Endodermal cell (in vitro differentiated cells): Measurements from ENCODE around the gene SPRING1. TPM values are rescaled to one million over a fixed set of nuclear protein-coding genes. Genes with fewer than 3 reads are reported as not detected.

Experiments
- DNase-seq: peaks from one replicate; pipeline ENCODE4 v3.0.0-alpha.2; 2017
- H3K27ac ChIP-seq: 2 replicates; pipeline ENCODE4 v1.5.1; 2013; ENCODE audit warnings: mild to moderate bottlenecking, low read depth, low read length, moderate library complexity
- H3K27me3 ChIP-seq: 2 replicates; pipeline ENCODE4 v1.6.1; 2013; ENCODE audit warnings: mild to moderate bottlenecking, low read length, moderate library complexity; ENCODE audit not compliant: insufficient read depth, control insufficient read depth, poor library complexity, severe bottlenecking
- H3K36me3 ChIP-seq: 2 replicates; pipeline ENCODE4 v1.7.0; 2013; ENCODE audit warnings: mild to moderate bottlenecking, low read length, moderate library complexity; ENCODE audit not compliant: control insufficient read depth, insufficient read depth
- H3K4me1 ChIP-seq: one replicate; pipeline ENCODE4 v1.7.0; 2013; ENCODE audit warnings: low read length; ENCODE audit not compliant: control insufficient read depth, insufficient read depth
- H3K4me3 ChIP-seq: 2 replicates; pipeline ENCODE4 v1.5.1; 2013; ENCODE audit warnings: mild to moderate bottlenecking, low read length, moderate library complexity
- H3K9ac ChIP-seq: 2 replicates; pipeline ENCODE4 v1.6.1; 2013; ENCODE audit warnings: mild to moderate bottlenecking, low read length, moderate library complexity; ENCODE audit not compliant: poor library complexity, severe bottlenecking; ENCODE audit errors: extremely low read depth
- H3K9me3 ChIP-seq: 2 replicates; pipeline ENCODE4 v1.6.1; 2013; ENCODE audit warnings: mild to moderate bottlenecking, low read length, moderate library complexity; ENCODE audit not compliant: control insufficient read depth
- H3K27ac Mint-ChIP-seq: 2 replicates; pipeline ENCODE4 v1.8.0; 2020; ENCODE audit warnings: mixed read lengths
- H3K27me3 Mint-ChIP-seq: 2 replicates; pipeline ENCODE4 v1.8.0; 2021; ENCODE audit warnings: mild to moderate bottlenecking, mixed read lengths; ENCODE audit not compliant: insufficient read depth
- H3K36me3 Mint-ChIP-seq: 2 replicates; pipeline ENCODE4 v1.8.0; 2020; ENCODE audit warnings: low read depth, mixed read lengths
- H3K4me1 Mint-ChIP-seq: 2 replicates; pipeline ENCODE4 v1.8.0; 2020; ENCODE audit warnings: mixed read lengths
- H3K4me3 Mint-ChIP-seq: 2 replicates; pipeline ENCODE4 v1.8.0; 2020; ENCODE audit warnings: mild to moderate bottlenecking, moderate library complexity, mixed read lengths
- H3K9me3 Mint-ChIP-seq: 2 replicates; pipeline ENCODE4 v1.8.0; 2020; ENCODE audit warnings: mild to moderate bottlenecking, mixed read lengths
- CTCF ChIP-seq: fragments of 200-600 bp; sonication (generic); conservative IDR thresholded peaks from 2 replicates; pipeline ENCODE4 v1.5.0; 2021; ENCODE audit warnings: antibody characterized with exemption, mild to moderate bottlenecking
- WGBS, 2 experiments: methylation state at CpG; one replicate each; pipeline versions ENCODE4 v1.1.5 to v1.1.7; 2013; ENCODE audit warnings: missing lambda C conversion rate in 2 of 2, mixed read lengths in 1 of 2; ENCODE audit not compliant: insufficient coverage in 1 of 2, insufficient read length in 1 of 2; 5-methylcytosine and 5-hydroxymethylcytosine counted together
- long read RNA-seq, 4 experiments: library from polyadenylated mRNA in 2 of 4; library from RNA in 1 of 4; library from capped mRNA in 1 of 4; stranded (forward) in 3 of 4; unstranded in 1 of 4; transcript quantifications; one replicate each; pipeline ENCODE4 v2.0.0, GENCODE V29; 2020 to 2021; ENCODE audit warnings: inconsistent platforms in 1 of 4
- polyA plus RNA-seq, 2 experiments: library from polyadenylated mRNA; stranded (reverse); fragments of 50-300 nt; gene quantifications; one replicate each; pipeline ENCODE4 v1.2.3, GENCODE V29; 2013
- total RNA-seq, 2 donors: library from RNA; stranded (reverse); fragmentation: NEBNext Ultra II Directional in 1 of 2; extraction: Animal tissue kit (Norgen Biotek cat#: 25700) in 1 of 2; gene quantifications; 2 replicates in 1 of 2; 3 replicates in 1 of 2; pipeline ENCODE4 v1.2.1, GENCODE V29; 2021

Gene SPRING1
- 100 to 1,000 TPM in 1 of 2 donors, 10 to 100 TPM in 1; 81.7 to 108 TPM for total RNA-seq
- polyA plus RNA-seq (2013, experiment 1 of 2): 30.1 TPM
- polyA plus RNA-seq (2013, experiment 2 of 2): 27.0 TPM
- long read RNA-seq, experiment 1, full-length matches to known transcripts: 13 of 41 reads
- long read RNA-seq, experiment 1, partial matches to known transcripts: 0 of 41 reads
- long read RNA-seq, experiment 1, other reads (novel, unspliced or antisense): 28 of 41 reads
- long read RNA-seq, experiment 2, full-length matches to known transcripts: 100 of 146 reads
- long read RNA-seq, experiment 2, partial matches to known transcripts: 2 of 146 reads
- long read RNA-seq, experiment 2, other reads (novel, unspliced or antisense): 44 of 146 reads
- long read RNA-seq, experiment 3, full-length matches to known transcripts: 11 of 18 reads
- long read RNA-seq, experiment 3, partial matches to known transcripts: 0 of 18 reads
- long read RNA-seq, experiment 3, other reads (novel, unspliced or antisense): 7 of 18 reads
- long read RNA-seq, experiment 4, partial matches to known transcripts: 0 of 8 reads
- long read RNA-seq, experiment 4, other reads (novel, unspliced or antisense): 8 of 8 reads

- H3K4me3 ChIP-seq: peak within 1 kb of the TSS; percentile 98
- no peaks in the 10 kb centered on the region for H3K27me3 ChIP-seq
- Mint-ChIP-seq H3K9me3 (no peaks in the 10 kb centered on the region), H3K4me3 (peak within 1 kb of the TSS; percentile 79), H3K27ac (peak within 1 kb of the TSS; percentile 91), H3K4me1 (peaks cover 5% of the 10 kb centered on the region), H3K36me3 (peaks cover 33% of the 10 kb centered on the region), H3K27me3 (no peaks in the 10 kb centered on the region)
- H3K36me3 ChIP-seq: peaks cover 18% of the 10 kb centered on the region
- WGBS, 2 experiments: 0 to 1% methylated on average over 35 to 80 of the region's 80 CpGs
- no peaks in the 10 kb centered on the region for H3K4me1 ChIP-seq
- no peak within 1 kb of the TSS for H3K27ac ChIP-seq
- H3K9me3 ChIP-seq: no peaks in the 10 kb centered on the region
- TF ChIP-seq CTCF: peak; percentile 57
- DNase-seq: peak; percentile 100
- H3K9ac ChIP-seq: peak within 1 kb of the TSS; percentile 63
Observed at GRCh38 chr12:116737774-116738657, at the start of gene SPRING1, which contains the start of gene RNFT2. Gene SPRING1, minus strand, starts transcription at chr12:116738069. Its CDS starts 169 bp downstream, at chr12:116737900. Gene RNFT2, plus strand, starts transcription at chr12:116738315. Its CDS starts 2,183 bp downstream, at chr12:116740498.

- Histone ChIP-seq H3K27me3 (no peaks in the 10 kb centered on the region), H3K4me1 (no peaks in the 10 kb centered on the region), H3K27ac (no peak overlapping the region), H3K36me3 (peaks cover 30% of the 10 kb centered on the region), H3K4me3 (no peak overlapping the region), H3K9me3 (no peaks in the 10 kb centered on the region), H3K9ac (no peak overlapping the region)
- no peaks in the 10 kb centered on the region for H3K4me1 Mint-ChIP-seq
- no peaks in the 10 kb centered on the region for H3K9me3 Mint-ChIP-seq
- peaks cover 66% of the 10 kb centered on the region for H3K36me3 Mint-ChIP-seq
- 94 to 96% methylated on average over 7 of the region's 7 CpGs for WGBS, 2 experiments
- H3K27me3 Mint-ChIP-seq: no peaks in the 10 kb centered on the region
- TF ChIP-seq CTCF: no peak
- peak; percentile 75 for DNase-seq
- no peak overlapping the region for H3K27ac Mint-ChIP-seq
- H3K4me3 Mint-ChIP-seq: no peak overlapping the region
Observed at GRCh38 chr12:116784238-116784612, 46.4 kb upstream of the SPRING1 start.

GRCh38 chr12:116783525-116784237 lies 45.8 kb upstream of the SPRING1 start:
- H3K36me3 ChIP-seq: peaks cover 30% of the 10 kb centered on the region
- H3K4me3 ChIP-seq: no peak overlapping the region
- no peak for DNase-seq
- TF ChIP-seq CTCF: no peak
- H3K4me1 Mint-ChIP-seq: no peaks in the 10 kb centered on the region
- H3K9ac ChIP-seq: no peak overlapping the region
- no peaks in the 10 kb centered on the region for H3K27me3 Mint-ChIP-seq
- H3K27me3 ChIP-seq: no peaks in the 10 kb centered on the region
- H3K27ac ChIP-seq: no peak overlapping the region
- WGBS, 2 experiments: 93 to 99% methylated on average over 5 to 6 of the region's 6 CpGs
- no peak overlapping the region for H3K4me3 Mint-ChIP-seq
- peaks cover 72% of the 10 kb centered on the region for H3K36me3 Mint-ChIP-seq
- H3K9me3 Mint-ChIP-seq: no peaks in the 10 kb centered on the region
- H3K9me3 ChIP-seq: no peaks in the 10 kb centered on the region
- H3K4me1 ChIP-seq: no peaks in the 10 kb centered on the region
- H3K27ac Mint-ChIP-seq: no peak overlapping the region
